ENCODE results near the gene APOB.

Gene APOB

DNA sequence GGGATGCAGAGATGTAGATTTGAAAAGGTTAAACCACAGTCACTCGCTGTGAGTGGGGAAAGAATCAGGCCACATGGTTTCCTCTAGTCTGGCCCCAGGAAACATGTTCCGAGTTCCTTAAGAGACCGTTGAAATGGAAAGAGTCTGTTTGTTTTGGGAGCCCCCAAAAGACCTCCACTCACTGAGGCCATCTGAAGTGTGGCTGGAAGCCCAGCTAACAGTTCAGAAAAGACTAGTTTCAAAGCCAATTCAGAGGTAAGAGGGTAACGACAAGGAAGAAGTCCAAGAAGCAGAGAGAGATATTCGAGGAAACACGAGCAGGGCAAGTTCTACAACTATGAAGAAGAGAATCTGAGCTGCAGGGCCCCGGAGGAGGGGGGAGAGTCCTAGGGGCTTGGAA is 61.0 kb downstream of the APOB start:
- Histone ChIP-seq H3K36me3 (replicated peaks) (no peaks in the 10 kb centered on the region), H3K27me3 (replicated peaks) (no peaks in the 10 kb centered on the region), H3K27ac (no peak overlapping the region), H3K4me3 (ENCODE audit: low read depth, low read length) (no peak overlapping the region)
- in situ Hi-C loops (cut with HindIII; ENCODE audit: low pct_ligation_motif_present, low sequenced_read_pairs): no loop called here
- no peak for DNase-seq
- TF ChIP-seq, protein P1, sequence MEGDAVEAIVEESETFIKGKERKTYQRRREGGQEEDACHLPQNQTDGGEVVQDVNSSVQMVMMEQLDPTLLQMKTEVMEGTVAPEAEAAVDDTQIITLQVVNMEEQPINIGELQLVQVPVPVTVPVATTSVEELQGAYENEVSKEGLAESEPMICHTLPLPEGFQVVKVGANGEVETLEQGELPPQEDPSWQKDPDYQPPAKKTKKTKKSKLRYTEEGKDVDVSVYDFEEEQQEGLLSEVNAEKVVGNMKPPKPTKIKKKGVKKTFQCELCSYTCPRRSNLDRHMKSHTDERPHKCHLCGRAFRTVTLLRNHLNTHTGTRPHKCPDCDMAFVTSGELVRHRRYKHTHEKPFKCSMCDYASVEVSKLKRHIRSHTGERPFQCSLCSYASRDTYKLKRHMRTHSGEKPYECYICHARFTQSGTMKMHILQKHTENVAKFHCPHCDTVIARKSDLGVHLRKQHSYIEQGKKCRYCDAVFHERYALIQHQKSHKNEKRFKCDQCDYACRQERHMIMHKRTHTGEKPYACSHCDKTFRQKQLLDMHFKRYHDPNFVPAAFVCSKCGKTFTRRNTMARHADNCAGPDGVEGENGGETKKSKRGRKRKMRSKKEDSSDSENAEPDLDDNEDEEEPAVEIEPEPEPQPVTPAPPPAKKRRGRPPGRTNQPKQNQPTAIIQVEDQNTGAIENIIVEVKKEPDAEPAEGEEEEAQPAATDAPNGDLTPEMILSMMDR (IDR thresholded peaks at IDR 0.05; ENCODE audit: low read depth, low read length, missing control alignments): no peak

DNA sequence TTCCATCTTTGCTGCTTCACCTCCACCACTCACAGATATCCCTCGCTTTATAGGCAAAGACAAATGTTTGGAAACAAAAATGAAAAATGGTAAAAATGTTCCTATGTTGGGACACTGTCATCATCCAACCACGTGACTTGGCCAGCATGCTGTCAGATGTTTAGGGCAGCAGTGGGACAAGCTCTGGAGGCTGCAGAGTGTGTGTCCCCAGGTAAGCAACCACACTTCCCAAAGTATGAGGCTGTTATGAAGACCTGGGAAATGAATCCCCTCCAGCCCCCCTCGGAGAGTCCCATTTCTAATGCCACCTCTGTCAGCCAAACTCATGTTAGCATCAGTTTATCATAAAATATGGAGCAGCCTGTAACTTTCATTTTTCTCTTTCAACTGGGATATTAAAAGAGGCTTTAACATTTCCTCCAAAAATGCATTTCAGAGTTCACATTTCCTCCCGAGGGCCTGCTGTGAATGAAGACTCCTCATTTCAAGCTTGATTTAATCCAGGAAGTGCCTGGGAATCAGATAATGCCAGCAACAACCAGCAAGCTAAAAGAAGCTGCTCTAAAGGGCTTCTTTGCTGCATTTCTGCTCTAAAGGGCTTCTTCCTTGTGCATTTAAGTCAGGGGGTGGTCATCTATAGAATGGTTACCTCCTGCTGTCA is 66.2 kb downstream of the APOB start:
- Histone ChIP-seq H3K27me3 (replicated peaks) (no peaks in the 10 kb centered on the region), H3K27ac (no peak overlapping the region), H3K36me3 (replicated peaks) (no peaks in the 10 kb centered on the region), H3K4me3 (ENCODE audit: low read depth, low read length) (no peak overlapping the region)
- no peak for DNase-seq
- in situ Hi-C loops (cut with HindIII; ENCODE audit: low pct_ligation_motif_present, low sequenced_read_pairs): no loop called here
- TF ChIP-seq, protein P1 (IDR thresholded peaks at IDR 0.05; ENCODE audit: low read depth, low read length, missing control alignments): no peak

DNA sequence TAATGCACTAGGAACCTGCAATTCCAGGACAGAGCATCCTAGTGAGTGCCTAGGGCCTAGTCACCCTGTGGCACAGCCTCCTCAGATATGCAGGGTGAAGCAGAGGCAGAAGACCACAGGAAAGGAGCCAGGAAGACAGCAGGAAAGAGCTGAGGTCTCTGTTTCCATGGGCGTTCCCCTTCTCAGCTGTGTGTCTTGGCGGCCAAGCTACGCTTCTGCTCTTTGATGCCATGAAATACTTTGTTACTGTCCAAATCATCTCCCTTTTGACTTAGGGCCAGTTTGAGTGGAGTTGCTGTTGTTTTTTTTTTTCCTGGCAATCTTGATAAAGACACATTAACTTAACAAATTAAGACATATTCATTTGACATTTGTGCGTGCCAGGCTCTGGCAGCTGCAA is 67.3 kb downstream of the APOB start:
- Histone ChIP-seq H3K27me3 (replicated peaks) (no peaks in the 10 kb centered on the region), H3K27ac (no peak overlapping the region), H3K36me3 (replicated peaks) (no peaks in the 10 kb centered on the region), H3K4me3 (ENCODE audit: low read depth, low read length) (no peak overlapping the region)
- in situ Hi-C loops (cut with HindIII; ENCODE audit: low pct_ligation_motif_present, low sequenced_read_pairs): no loop called here
- TF ChIP-seq, protein P1 (IDR thresholded peaks at IDR 0.05; ENCODE audit: low read depth, low read length, missing control alignments): no peak
- DNase-seq: no peak

DNA sequence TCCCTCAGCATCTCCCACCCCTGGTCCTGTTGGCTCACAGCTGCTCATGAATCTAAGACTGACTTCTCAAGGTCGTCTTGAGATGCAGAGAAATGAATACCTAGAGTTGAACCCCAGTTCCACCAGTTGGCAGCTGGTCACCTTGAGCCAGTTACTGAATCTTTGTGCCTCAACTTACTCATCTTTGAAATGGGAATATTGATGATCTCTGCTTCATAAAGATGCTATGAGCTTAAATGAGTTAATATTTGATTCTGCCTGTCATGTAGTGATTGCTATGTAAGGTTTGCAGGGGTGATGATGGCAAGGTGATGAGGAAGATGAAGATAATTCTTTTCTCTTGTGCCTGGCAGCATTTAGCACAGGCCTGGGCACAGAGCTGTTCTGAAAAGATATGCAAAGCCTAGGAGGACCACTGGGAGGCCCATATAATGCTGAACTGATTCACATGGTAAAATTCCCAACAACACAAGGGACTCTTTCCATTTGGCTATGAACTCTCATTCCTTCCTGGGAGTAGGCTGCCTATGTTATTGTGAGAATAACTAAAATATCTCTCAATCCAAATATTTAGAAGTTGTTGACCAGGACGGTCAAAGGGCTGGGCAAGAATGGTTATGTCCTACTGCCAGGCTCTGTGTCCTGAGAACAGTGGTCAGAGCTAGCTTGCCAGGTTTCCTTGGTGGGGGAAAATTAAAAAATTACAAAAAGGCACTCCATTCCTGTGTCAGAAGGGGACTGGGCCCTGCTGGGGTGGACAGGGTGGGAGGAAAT is 70.9 kb downstream of the APOB start:
- TF ChIP-seq, protein P1 (IDR thresholded peaks at IDR 0.05; ENCODE audit: low read depth, low read length, missing control alignments): no peak
- H3K36me3 ChIP-seq (replicated peaks): no peaks in the 10 kb centered on the region
- H3K4me3 ChIP-seq (ENCODE audit: low read depth, low read length): no peak overlapping the region
- H3K27me3 ChIP-seq (replicated peaks): no peaks in the 10 kb centered on the region
- in situ Hi-C loops (cut with HindIII; ENCODE audit: low pct_ligation_motif_present, low sequenced_read_pairs): loop anchor here (25.0 kb wide), 1 partner anchor 286 kb away; no protein-coding TSS in a partner anchor
- no peak overlapping the region for H3K27ac ChIP-seq
- DNase-seq: no peak

DNA sequence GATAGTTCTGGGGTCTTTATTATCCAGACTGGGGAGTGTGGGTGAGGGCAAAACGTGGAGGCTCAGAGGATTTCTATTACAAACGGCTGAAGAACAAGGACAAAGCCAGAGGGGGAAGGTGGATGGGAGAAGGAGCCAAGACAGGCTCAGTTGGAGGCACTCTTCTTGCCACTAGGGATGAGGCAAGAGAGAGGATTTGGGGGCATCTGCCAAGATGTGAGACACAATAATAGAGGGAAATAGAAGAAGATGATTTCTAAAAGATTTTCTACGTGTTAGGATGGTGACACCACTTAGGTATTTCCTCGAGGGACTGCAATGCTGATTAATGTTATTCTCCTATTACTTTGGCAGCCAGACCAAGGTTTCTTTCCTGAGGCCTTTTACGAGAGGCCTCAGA is 71.8 kb downstream of the APOB start:
- Histone ChIP-seq H3K36me3 (replicated peaks) (no peaks in the 10 kb centered on the region), H3K27ac (no peak overlapping the region), H3K27me3 (replicated peaks) (no peaks in the 10 kb centered on the region), H3K4me3 (ENCODE audit: low read depth, low read length) (no peak overlapping the region)
- in situ Hi-C loops (cut with HindIII; ENCODE audit: low pct_ligation_motif_present, low sequenced_read_pairs): loop anchor here (25.0 kb wide), 1 partner anchor 285 kb away; no protein-coding TSS in a partner anchor
- DNase-seq: no peak
- TF ChIP-seq, protein P1 (IDR thresholded peaks at IDR 0.05; ENCODE audit: low read depth, low read length, missing control alignments): no peak

Measured in brain microvascular endothelial cell (primary cell).